Liver (tissue), 9 donors: Measurements from ENCODE around the gene VWF. TPM values are rescaled to one million over a fixed set of nuclear protein-coding genes. Genes with fewer than 3 reads are reported as not detected.

Experiments
- DNase-seq: peaks from one replicate; pipeline ENCODE4 v3.0.0-alpha.2; 2017; ENCODE audit warnings: low spot score
- H3K27ac ChIP-seq, 2 donors: one replicate each; pipeline ENCODE4 v1.7.0; 2013; ENCODE audit warnings: inconsistent platforms in 2 of 2, low read length in 2 of 2, control low read depth in 1 of 2, low read depth in 1 of 2, mild to moderate bottlenecking in 1 of 2
- H3K27me3 ChIP-seq, 4 donors: one replicate each; pipeline versions ENCODE4 v1.6.1 to v1.7.0; 2013; ENCODE audit warnings: low read length in 3 of 4, inconsistent platforms in 1 of 4, mild to moderate bottlenecking in 1 of 4, moderate library complexity in 1 of 4; ENCODE audit not compliant: control insufficient read depth in 4 of 4, insufficient read depth in 4 of 4
- H3K36me3 ChIP-seq, 4 donors: one replicate each; pipeline versions ENCODE4 v1.6.1 to v1.7.0; 2013; ENCODE audit warnings: low read length in 3 of 4, mild to moderate bottlenecking in 3 of 4, low read depth in 1 of 4, moderate library complexity in 1 of 4; ENCODE audit not compliant: control insufficient read depth in 4 of 4, insufficient read depth in 3 of 4
- H3K4me1 ChIP-seq, 4 donors: one replicate each; pipeline versions ENCODE4 v1.6.1 to v1.7.0; 2013; ENCODE audit warnings: low read length in 3 of 4, mild to moderate bottlenecking in 3 of 4, moderate library complexity in 1 of 4; ENCODE audit not compliant: control insufficient read depth in 4 of 4, insufficient read depth in 4 of 4
- H3K4me3 ChIP-seq, 3 donors: one replicate each; pipeline versions ENCODE4 v1.6.1 to v1.7.0; 2013; ENCODE audit warnings: low read length in 3 of 3, control low read depth in 1 of 3, low read depth in 1 of 3, mild to moderate bottlenecking in 1 of 3
- H3K9ac ChIP-seq, 2 donors: one replicate each; pipeline ENCODE4 v1.7.0; 2013; ENCODE audit warnings: low read length in 2 of 2, mild to moderate bottlenecking in 2 of 2, moderate library complexity in 2 of 2, control low read depth in 1 of 2, low read depth in 1 of 2
- H3K9me3 ChIP-seq, 4 donors: one replicate each; pipeline versions ENCODE4 v1.6.1 to v1.7.0; 2013; ENCODE audit warnings: low read length in 3 of 4; ENCODE audit not compliant: control insufficient read depth in 4 of 4
- EGR1 ChIP-seq, 2 donors: IDR thresholded peaks; 2 replicates each; pipeline ENCODE4 v1.6.1; 2016 to 2018; ENCODE audit warnings: antibody characterized with exemption in 2 of 2, low read depth in 2 of 2
- FOXA1 ChIP-seq: IDR thresholded peaks from 2 replicates; pipeline ENCODE4 v1.6.1; 2016; ENCODE audit warnings: antibody characterized with exemption
- FOXA2 ChIP-seq: IDR thresholded peaks from 2 replicates; pipeline ENCODE4 v1.6.1; 2016; ENCODE audit warnings: antibody characterized with exemption
- GABPA ChIP-seq, 2 donors: IDR thresholded peaks in 1 of 2; conservative IDR thresholded peaks in 1 of 2; 2 replicates each; pipeline ENCODE4 v1.6.1; 2016; ENCODE audit warnings: antibody characterized with exemption in 2 of 2, mild to moderate bottlenecking in 1 of 2, moderate library complexity in 1 of 2
- HNF4A ChIP-seq, 2 donors: conservative IDR thresholded peaks; 2 replicates each; pipeline ENCODE4 v1.6.1; 2016; ENCODE audit warnings: antibody characterized with exemption in 2 of 2, mild to moderate bottlenecking in 2 of 2
- HNF4G ChIP-seq: IDR thresholded peaks from 2 replicates; pipeline ENCODE4 v1.6.1; 2016; ENCODE audit warnings: antibody characterized with exemption
- JUND ChIP-seq, 2 donors: IDR thresholded peaks; 2 replicates each; pipeline ENCODE4 v1.6.1; 2016; ENCODE audit warnings: antibody characterized with exemption in 2 of 2
- NR2F2 ChIP-seq: IDR thresholded peaks from 2 replicates; pipeline ENCODE4 v1.6.1; 2016; ENCODE audit warnings: antibody characterized with exemption
- RAD21 ChIP-seq, 2 donors: IDR thresholded peaks; 2 replicates each; pipeline ENCODE4 v1.6.1; 2016; ENCODE audit warnings: antibody characterized with exemption in 2 of 2, mild to moderate bottlenecking in 2 of 2
- RXRA ChIP-seq, 2 donors: IDR thresholded peaks; 2 replicates each; pipeline ENCODE4 v1.6.1; 2017 to 2018; ENCODE audit warnings: antibody characterized with exemption in 2 of 2, mild to moderate bottlenecking in 1 of 2
- SP1 ChIP-seq: IDR thresholded peaks from 2 replicates; pipeline ENCODE4 v1.6.1; 2018; ENCODE audit warnings: antibody characterized with exemption, mild to moderate bottlenecking
- TAF1 ChIP-seq: conservative IDR thresholded peaks from 2 replicates; pipeline ENCODE4 v1.6.1; 2016; ENCODE audit warnings: antibody characterized with exemption, mild to moderate bottlenecking
- YY1 ChIP-seq: IDR thresholded peaks from 2 replicates; pipeline ENCODE4 v1.6.1; 2016; ENCODE audit warnings: antibody characterized with exemption, mild to moderate bottlenecking
- WGBS: extraction: QIAGEN DNeasy Blood & Tissue Kit; methylation state at CpG from one replicate; pipeline ENCODE4 v1.1.7; 2013; 5-methylcytosine and 5-hydroxymethylcytosine counted together
- polyA plus RNA-seq, 2 donors: library from polyadenylated mRNA; stranded (reverse) in 1 of 2; unstranded in 1 of 2; fragments of 200-250 nt in 1 of 2; fragments of >200 nt in 1 of 2; fragmentation: Nextera tagmentation in 1 of 2; extraction: Ambion mirVana in 1 of 2; gene quantifications; one replicate each; pipeline versions ENCODE4 v1.2.1 to v1.2.3, GENCODE V29; 2013 to 2015
- total RNA-seq, 2 donors: library from RNA; depleted of rRNA; stranded (reverse); fragments of >200 nt; gene quantifications; one replicate each; pipeline ENCODE4 v1.2.3, GENCODE V29; 2014
- TF ChIP-seq, protein P1 (sequence below): IDR thresholded peaks from 2 replicates; pipeline ENCODE4 v1.6.1; 2016; ENCODE audit warnings: antibody characterized with exemption
- TF ChIP-seq, protein P2 (sequence below): IDR thresholded peaks from 2 replicates; pipeline ENCODE4 v1.6.1; 2016; ENCODE audit warnings: antibody characterized with exemption
- TF ChIP-seq, protein P3 (sequence below): IDR thresholded peaks from 2 replicates; pipeline ENCODE4 v1.6.1; 2016; ENCODE audit warnings: antibody characterized with exemption
- TF ChIP-seq, protein P4 (sequence below): IDR thresholded peaks from 2 replicates; pipeline ENCODE4 v1.6.1; 2016; ENCODE audit warnings: antibody characterized with exemption, mild to moderate bottlenecking
- TF ChIP-seq, protein P5 (sequence below): fragments of 150-350 bp; IDR thresholded peaks from 2 replicates; pipeline ENCODE4 v1.5.1; 2017; ENCODE audit warnings: improper control_type of control experiment, low read depth, low read length; ENCODE audit not compliant: missing input control
- donor health status: healthy.
- donor health status: healthy.
- donor health status: healthy.
- donor health status: healthy.
- donor health status: healthy.

Gene VWF
- total and polyA plus RNA-seq, 4 donors = 2.1 to 10.8 (median 4.0) TPM

DNA sequence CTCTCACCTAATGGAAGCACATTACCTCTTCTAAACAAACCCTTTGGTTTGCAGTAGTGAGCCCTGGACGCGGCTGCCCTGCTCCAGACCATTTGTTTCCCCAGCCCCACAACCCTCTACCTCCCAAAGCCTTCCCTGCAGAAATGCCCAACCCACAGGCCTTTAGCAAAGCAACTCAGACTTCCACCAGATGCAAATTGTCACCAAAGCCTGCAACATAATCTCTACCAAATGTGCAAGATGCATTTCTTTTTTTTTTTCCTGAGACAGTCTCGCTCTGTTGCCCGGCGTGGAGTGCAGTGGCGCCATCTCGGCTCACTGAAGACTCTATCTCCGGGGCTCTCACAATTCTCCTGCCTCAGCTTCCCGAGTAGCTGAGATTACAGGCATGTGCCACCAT, 56.2 kb downstream of the VWF start:
- WGBS = 96% methylated on average over 9 of the region's 9 CpGs
- Histone ChIP-seq H3K27ac (no peak overlapping the region), H3K9me3 (no peaks in the 10 kb centered on the region), H3K4me3 (no peak overlapping the region), H3K4me1 (peaks cover 10 to 33% (median 13%) of the 10 kb centered on the region in 4 donors), H3K27me3 (no peaks in the 10 kb centered on the region), H3K9ac (peak overlapping the region in 1 of 2 donors; percentile 33), H3K36me3 (no peaks in the 10 kb centered on the region)
- TF ChIP-seq HNF4A (conservative IDR thresholded peaks at IDR 0.05) (no peak), EGR1 (IDR thresholded peaks at IDR 0.05; ENCODE audit: low read depth in 2 of 2) (no peak), NR2F2 (no peak), FOXA1 (no peak), YY1 (no peak), RAD21 (IDR thresholded peaks at IDR 0.05) (no peak), JUND (IDR thresholded peaks at IDR 0.05) (no peak), HNF4G (no peak), FOXA2 (no peak)
- TF ChIP-seq, protein P1, sequence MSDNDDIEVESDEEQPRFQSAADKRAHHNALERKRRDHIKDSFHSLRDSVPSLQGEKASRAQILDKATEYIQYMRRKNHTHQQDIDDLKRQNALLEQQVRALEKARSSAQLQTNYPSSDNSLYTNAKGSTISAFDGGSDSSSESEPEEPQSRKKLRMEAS = no peak
- TF ChIP-seq, protein P2, sequence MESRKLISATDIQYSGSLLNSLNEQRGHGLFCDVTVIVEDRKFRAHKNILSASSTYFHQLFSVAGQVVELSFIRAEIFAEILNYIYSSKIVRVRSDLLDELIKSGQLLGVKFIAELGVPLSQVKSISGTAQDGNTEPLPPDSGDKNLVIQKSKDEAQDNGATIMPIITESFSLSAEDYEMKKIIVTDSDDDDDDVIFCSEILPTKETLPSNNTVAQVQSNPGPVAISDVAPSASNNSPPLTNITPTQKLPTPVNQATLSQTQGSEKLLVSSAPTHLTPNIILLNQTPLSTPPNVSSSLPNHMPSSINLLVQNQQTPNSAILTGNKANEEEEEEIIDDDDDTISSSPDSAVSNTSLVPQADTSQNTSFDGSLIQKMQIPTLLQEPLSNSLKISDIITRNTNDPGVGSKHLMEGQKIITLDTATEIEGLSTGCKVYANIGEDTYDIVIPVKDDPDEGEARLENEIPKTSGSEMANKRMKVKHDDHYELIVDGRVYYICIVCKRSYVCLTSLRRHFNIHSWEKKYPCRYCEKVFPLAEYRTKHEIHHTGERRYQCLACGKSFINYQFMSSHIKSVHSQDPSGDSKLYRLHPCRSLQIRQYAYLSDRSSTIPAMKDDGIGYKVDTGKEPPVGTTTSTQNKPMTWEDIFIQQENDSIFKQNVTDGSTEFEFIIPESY = no peak
- no peak for DNase-seq

DNA sequence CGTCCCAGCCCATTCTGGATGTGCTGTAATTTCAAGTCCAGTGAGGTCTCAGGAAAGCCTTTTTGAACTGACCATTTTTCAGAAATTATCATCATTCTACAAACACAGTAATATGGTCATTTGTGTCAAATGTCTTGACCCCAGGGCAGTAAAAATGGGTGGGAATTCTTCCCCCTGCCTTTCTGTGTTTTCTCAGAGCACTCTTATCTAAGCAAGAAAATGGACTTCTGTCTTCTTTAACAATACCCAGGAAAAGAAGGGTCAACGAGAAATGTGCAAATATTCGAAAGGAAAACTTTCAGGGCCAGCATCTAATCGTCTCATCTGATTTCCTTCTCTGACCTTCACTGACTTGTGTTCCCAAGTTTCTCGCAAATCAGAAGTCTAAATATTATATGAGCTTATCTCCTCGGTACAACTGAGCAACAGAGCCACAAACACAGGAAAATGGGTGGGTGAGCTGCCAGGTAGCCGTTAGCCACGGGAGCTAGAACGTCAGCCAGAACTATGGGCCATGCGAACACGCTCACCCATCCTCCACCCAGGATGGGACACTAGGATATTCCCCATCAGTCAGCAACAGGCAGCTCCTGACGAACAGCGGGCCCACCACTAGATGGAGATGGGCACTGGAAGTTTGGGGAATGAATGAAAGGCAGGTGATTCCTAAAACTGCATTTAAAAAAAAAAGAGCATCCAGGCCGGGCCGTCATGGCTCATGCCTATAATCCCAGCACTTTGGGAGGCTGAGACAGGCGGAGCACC, 57.1 kb downstream of the VWF start:
- no peaks in the 10 kb centered on the region for H3K36me3 ChIP-seq
- H3K4me3 ChIP-seq = no peak overlapping the region
- TF ChIP-seq, protein P3, sequence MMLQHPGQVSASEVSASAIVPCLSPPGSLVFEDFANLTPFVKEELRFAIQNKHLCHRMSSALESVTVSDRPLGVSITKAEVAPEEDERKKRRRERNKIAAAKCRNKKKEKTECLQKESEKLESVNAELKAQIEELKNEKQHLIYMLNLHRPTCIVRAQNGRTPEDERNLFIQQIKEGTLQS = no peak
- TF ChIP-seq FOXA1 (no peak), TAF1 (no peak), SP1 (peak; percentile 34), NR2F2 (peak; percentile 99), RXRA (IDR thresholded peaks at IDR 0.05) (peak in 1 of 2 donors; percentile 7), YY1 (peak; percentile 38), HNF4A (conservative IDR thresholded peaks at IDR 0.05) (peak; percentile 11 to 16), GABPA (IDR thresholded peaks at IDR 0.05 in 1 of 2, conservative IDR thresholded peaks at IDR 0.05 in 1 of 2) (no peak), RAD21 (IDR thresholded peaks at IDR 0.05) (peak; percentile 83 to 90), JUND (IDR thresholded peaks at IDR 0.05) (no peak), HNF4G (no peak), FOXA2 (no peak), EGR1 (IDR thresholded peaks at IDR 0.05; ENCODE audit: low read depth in 2 of 2) (no peak)
- TF ChIP-seq, protein P4, sequence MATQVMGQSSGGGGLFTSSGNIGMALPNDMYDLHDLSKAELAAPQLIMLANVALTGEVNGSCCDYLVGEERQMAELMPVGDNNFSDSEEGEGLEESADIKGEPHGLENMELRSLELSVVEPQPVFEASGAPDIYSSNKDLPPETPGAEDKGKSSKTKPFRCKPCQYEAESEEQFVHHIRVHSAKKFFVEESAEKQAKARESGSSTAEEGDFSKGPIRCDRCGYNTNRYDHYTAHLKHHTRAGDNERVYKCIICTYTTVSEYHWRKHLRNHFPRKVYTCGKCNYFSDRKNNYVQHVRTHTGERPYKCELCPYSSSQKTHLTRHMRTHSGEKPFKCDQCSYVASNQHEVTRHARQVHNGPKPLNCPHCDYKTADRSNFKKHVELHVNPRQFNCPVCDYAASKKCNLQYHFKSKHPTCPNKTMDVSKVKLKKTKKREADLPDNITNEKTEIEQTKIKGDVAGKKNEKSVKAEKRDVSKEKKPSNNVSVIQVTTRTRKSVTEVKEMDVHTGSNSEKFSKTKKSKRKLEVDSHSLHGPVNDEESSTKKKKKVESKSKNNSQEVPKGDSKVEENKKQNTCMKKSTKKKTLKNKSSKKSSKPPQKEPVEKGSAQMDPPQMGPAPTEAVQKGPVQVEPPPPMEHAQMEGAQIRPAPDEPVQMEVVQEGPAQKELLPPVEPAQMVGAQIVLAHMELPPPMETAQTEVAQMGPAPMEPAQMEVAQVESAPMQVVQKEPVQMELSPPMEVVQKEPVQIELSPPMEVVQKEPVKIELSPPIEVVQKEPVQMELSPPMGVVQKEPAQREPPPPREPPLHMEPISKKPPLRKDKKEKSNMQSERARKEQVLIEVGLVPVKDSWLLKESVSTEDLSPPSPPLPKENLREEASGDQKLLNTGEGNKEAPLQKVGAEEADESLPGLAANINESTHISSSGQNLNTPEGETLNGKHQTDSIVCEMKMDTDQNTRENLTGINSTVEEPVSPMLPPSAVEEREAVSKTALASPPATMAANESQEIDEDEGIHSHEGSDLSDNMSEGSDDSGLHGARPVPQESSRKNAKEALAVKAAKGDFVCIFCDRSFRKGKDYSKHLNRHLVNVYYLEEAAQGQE = no peak
- TF ChIP-seq, protein P1 = no peak
- TF ChIP-seq, protein P2 = no peak
- TF ChIP-seq, protein P5, sequence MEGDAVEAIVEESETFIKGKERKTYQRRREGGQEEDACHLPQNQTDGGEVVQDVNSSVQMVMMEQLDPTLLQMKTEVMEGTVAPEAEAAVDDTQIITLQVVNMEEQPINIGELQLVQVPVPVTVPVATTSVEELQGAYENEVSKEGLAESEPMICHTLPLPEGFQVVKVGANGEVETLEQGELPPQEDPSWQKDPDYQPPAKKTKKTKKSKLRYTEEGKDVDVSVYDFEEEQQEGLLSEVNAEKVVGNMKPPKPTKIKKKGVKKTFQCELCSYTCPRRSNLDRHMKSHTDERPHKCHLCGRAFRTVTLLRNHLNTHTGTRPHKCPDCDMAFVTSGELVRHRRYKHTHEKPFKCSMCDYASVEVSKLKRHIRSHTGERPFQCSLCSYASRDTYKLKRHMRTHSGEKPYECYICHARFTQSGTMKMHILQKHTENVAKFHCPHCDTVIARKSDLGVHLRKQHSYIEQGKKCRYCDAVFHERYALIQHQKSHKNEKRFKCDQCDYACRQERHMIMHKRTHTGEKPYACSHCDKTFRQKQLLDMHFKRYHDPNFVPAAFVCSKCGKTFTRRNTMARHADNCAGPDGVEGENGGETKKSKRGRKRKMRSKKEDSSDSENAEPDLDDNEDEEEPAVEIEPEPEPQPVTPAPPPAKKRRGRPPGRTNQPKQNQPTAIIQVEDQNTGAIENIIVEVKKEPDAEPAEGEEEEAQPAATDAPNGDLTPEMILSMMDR = peak; percentile 66
- H3K9me3 ChIP-seq = no peaks in the 10 kb centered on the region
- no peak overlapping the region for H3K9ac ChIP-seq
- no peak for DNase-seq
- H3K27ac ChIP-seq = no peak overlapping the region
- H3K4me1 ChIP-seq = peaks cover 5 to 31% (median 14%) of the 10 kb centered on the region in 4 donors
- 41% methylated on average over 16 of the region's 16 CpGs for WGBS
- no peaks in the 10 kb centered on the region for H3K27me3 ChIP-seq
